Kidney glomerular epithelial cell (primary cell): Measurements from ENCODE around the gene UBE2M.
"Not testable (repeated sequence)": the region's sequence is repeated elsewhere in the genome, so short reads cannot be mapped to it uniquely, and the experiment has no call there.

ENCODE experiments used
- DNase-seq: peaks from one replicate; lab custom pipeline; 2025; lab: John Stamatoyannopoulos, UW

The UBE2M gene

GRCh38 chr19:58555369-58555885 lies 3.0 kb downstream of the UBE2M start:
- DNase-seq, result no peak

GRCh38 chr19:58554494-58555368 lies 3.7 kb downstream of the UBE2M start, which contains the start of gene CHMP2A:
Gene CHMP2A (minus strand): TSS chr19:58555105. CDS start chr19:58554212, 893 bp downstream.
- DNase-seq, result no peak

GRCh38 chr19:58553799-58554493 lies 4.5 kb downstream of the UBE2M start:
- no peak for DNase-seq

GRCh38 chr19:58552655-58553054 lies 5.8 kb downstream of the UBE2M start:
- DNase-seq, result no peak

GRCh38 chr19:58551577-58552471 lies 6.6 kb downstream of the UBE2M start:
- no peak for DNase-seq

GRCh38 chr19:58551123-58551497 lies 7.3 kb downstream of the UBE2M start:
- DNase-seq, result no peak

GRCh38 chr19:58550362-58551122 lies 7.9 kb downstream of the UBE2M start:
- DNase-seq, result no peak

GRCh38 chr19:58549664-58550361 lies 8.6 kb downstream of the UBE2M start:
- DNase-seq, result no peak

- no peak for DNase-seq
These were observed 9.3 kb downstream of the UBE2M start for GRCh38 chr19:58548859-58549663.

GRCh38 chr19:58547323-58548312 lies 10.8 kb downstream of the UBE2M start:
- no peak for DNase-seq

- no peak for DNase-seq
These were observed 12.3 kb downstream of the UBE2M start for GRCh38 chr19:58546019-58546530.

GRCh38 chr19:58545286-58546018 lies 13.0 kb downstream of the UBE2M start:
- no peak for DNase-seq

- DNase-seq, result no peak
These were observed 13.7 kb downstream of the UBE2M start for GRCh38 chr19:58544591-58545285.

- DNase-seq, result no peak
These were observed 14.4 kb downstream of the UBE2M start, which contains the start of gene TRIM28 for GRCh38 chr19:58543826-58544590. Gene TRIM28 (plus strand): TSS chr19:58544064. CDS start chr19:58544758, 694 bp downstream.

- DNase-seq, result not testable (repeated sequence)
These were observed 15.6 kb downstream of the UBE2M start for GRCh38 chr19:58542641-58543372.
